Caki2 (cell line): ENCODE data around the gene SIN3A. TPM values are rescaled to one million over a fixed set of nuclear protein-coding genes. Genes with fewer than 3 reads are reported as not detected.
"Not testable (repeated sequence)": the region's sequence is repeated elsewhere in the genome, so short reads cannot be mapped to it uniquely, and the experiment has no call there.

Source experiments
- DNase-seq: peaks from one replicate; pipeline ENCODE4 v3.0.0-alpha.2; 2015; ENCODE audit warnings: low read depth
- in situ Hi-C: cut with HindIII; loops from 2 replicates; pipeline ENCODE4 v1.10.0; 2016; ENCODE audit warnings: low sequenced_read_pairs, low pct_unique_long_range_greater_than_20kb, mixed read lengths
- total RNA-seq: library from RNA; depleted of rRNA; stranded (reverse); fragments of >200 nt; shearing (Covaris generic); gene quantifications from 2 replicates; pipeline ENCODE4 v1.2.3, GENCODE V29; 2014; ENCODE audit warnings: low replicate concordance

Gene SIN3A
- total RNA-seq, 1 experiment from 2014 or later, result 32.6 TPM

- in situ Hi-C loops, result no loop called here
- DNase-seq, result peak; percentile 72
Measured at GRCh38 chr15:75452865-75453702, 1.6 kb upstream of the SIN3A start.

GRCh38 chr15:75452364-75452864, 924 bp upstream of the SIN3A start:
- in situ Hi-C loops, result no loop called here
- DNase-seq, result peak; percentile 77

- no peak for DNase-seq
- in situ Hi-C loops, result no loop called here
Measured at GRCh38 chr15:75451202-75451673, 252 bp downstream of the SIN3A start.

GRCh38 chr15:75450307-75451201, 936 bp downstream of the SIN3A start:
- in situ Hi-C loops, result no loop called here
- peak; percentile 95 for DNase-seq

GRCh38 chr15:75449585-75450306, 1.7 kb downstream of the SIN3A start:
- DNase-seq, result no peak
- in situ Hi-C loops, result loop anchor here (10.0 kb wide), 1 partner anchor 145 kb away; no protein-coding TSS in a partner anchor

- in situ Hi-C loops, result loop anchor here (10.0 kb wide), 1 partner anchor 147 kb away; no protein-coding TSS in a partner anchor
- DNase-seq, result not testable (repeated sequence)
Measured at GRCh38 chr15:75448171-75448570, 3.3 kb downstream of the SIN3A start.

GRCh38 chr15:75446151-75446550, 5.3 kb downstream of the SIN3A start:
- in situ Hi-C loops, result loop anchor here (10.0 kb wide), 1 partner anchor 149 kb away; no protein-coding TSS in a partner anchor
- DNase-seq, result no peak

- in situ Hi-C loops, result loop anchor here (10.0 kb wide), 1 partner anchor 149 kb away; no protein-coding TSS in a partner anchor
- not testable (repeated sequence) for DNase-seq
Measured at GRCh38 chr15:75445324-75445723, 6.2 kb downstream of the SIN3A start.

- in situ Hi-C loops, result loop anchor here (10.0 kb wide), 1 partner anchor 151 kb away; no protein-coding TSS in a partner anchor
- DNase-seq, result not testable (repeated sequence)
Measured at GRCh38 chr15:75443972-75444453, 7.5 kb downstream of the SIN3A start.

GRCh38 chr15:75437721-75438120, 13.8 kb downstream of the SIN3A start:
- in situ Hi-C loops, result no loop called here
- no peak for DNase-seq

- DNase-seq, result no peak
- in situ Hi-C loops, result no loop called here
Measured at GRCh38 chr15:75436881-75437280, 14.6 kb downstream of the SIN3A start.

GRCh38 chr15:75431682-75432081, 19.8 kb downstream of the SIN3A start:
- no peak for DNase-seq
- in situ Hi-C loops, result no loop called here

GRCh38 chr15:75431270-75431669, 20.2 kb downstream of the SIN3A start:
- DNase-seq, result no peak
- in situ Hi-C loops, result no loop called here

- in situ Hi-C loops, result no loop called here
- DNase-seq, result no peak
Measured at GRCh38 chr15:75430259-75430658, 21.2 kb downstream of the SIN3A start.

GRCh38 chr15:75428152-75428551, 23.3 kb downstream of the SIN3A start:
- in situ Hi-C loops, result no loop called here
- DNase-seq, result no peak

GRCh38 chr15:75425966-75426500, 25.5 kb downstream of the SIN3A start:
- in situ Hi-C loops, result no loop called here
- DNase-seq, result no peak

GRCh38 chr15:75422554-75422953, 28.9 kb downstream of the SIN3A start:
- in situ Hi-C loops, result no loop called here
- no peak for DNase-seq
